HL-60 (cell line): ENCODE measurements around the gene HRG.

ENCODE experiments used
- DNase-seq, 2 experiments: peaks; one replicate each; pipeline ENCODE4 v3.0.0-alpha.2; 2010 to 2020; ENCODE audit warnings: low read depth in 1 of 2, low spot score in 1 of 2
- H3K27ac ChIP-seq: fragments of 250-450 bp; sonication (Bioruptor Pico); replicated peaks from 2 replicates; pipeline ENCODE4 v1.5.1; 2020; ENCODE audit warnings: mild to moderate bottlenecking, moderate library complexity
- H3K27me3 ChIP-seq: fragments of 250-450 bp; sonication (Bioruptor Pico); 2 replicates; pipeline ENCODE4 v1.5.1; 2021; ENCODE audit warnings: mild to moderate bottlenecking, moderate library complexity; ENCODE audit not compliant: insufficient read depth, poor library complexity, severe bottlenecking
- H3K4me3 ChIP-seq: replicated peaks from 2 replicates; pipeline ENCODE4 v1.5.1; 2011; ENCODE audit warnings: mild to moderate bottlenecking, control low read depth, low read length; ENCODE audit not compliant: insufficient read depth
- GABPA ChIP-seq: IDR thresholded peaks from 2 replicates; pipeline ENCODE4 v1.6.1; 2012; ENCODE audit warnings: low read depth
- POLR2AphosphoS5 ChIP-seq: IDR thresholded peaks from 2 replicates; pipeline ENCODE4 v1.6.1; 2012; ENCODE audit warnings: low read depth
- REST ChIP-seq: IDR thresholded peaks from 2 replicates; pipeline ENCODE4 v1.6.1; 2012; ENCODE audit warnings: low read depth; ENCODE audit not compliant: insufficient replicate concordance
- SPI1 ChIP-seq: IDR thresholded peaks from 2 replicates; pipeline ENCODE4 v1.6.1; 2012; ENCODE audit warnings: low read depth, mild to moderate bottlenecking, borderline replicate concordance
- TF ChIP-seq, protein P1 (sequence below): IDR thresholded peaks from one replicate; pipeline ENCODE4 v1.5.1; 2011; ENCODE audit warnings: low read length, control low read depth, inconsistent platforms; ENCODE audit not compliant: insufficient read depth

The HRG gene

GRCh38 chr3:186693843-186694242 lies 28.0 kb downstream of the HRG start:
- no peak for DNase-seq
- TF ChIP-seq REST (no peak), POLR2AphosphoS5 (no peak), SPI1 (no peak), GABPA (no peak)
- TF ChIP-seq, protein P1, sequence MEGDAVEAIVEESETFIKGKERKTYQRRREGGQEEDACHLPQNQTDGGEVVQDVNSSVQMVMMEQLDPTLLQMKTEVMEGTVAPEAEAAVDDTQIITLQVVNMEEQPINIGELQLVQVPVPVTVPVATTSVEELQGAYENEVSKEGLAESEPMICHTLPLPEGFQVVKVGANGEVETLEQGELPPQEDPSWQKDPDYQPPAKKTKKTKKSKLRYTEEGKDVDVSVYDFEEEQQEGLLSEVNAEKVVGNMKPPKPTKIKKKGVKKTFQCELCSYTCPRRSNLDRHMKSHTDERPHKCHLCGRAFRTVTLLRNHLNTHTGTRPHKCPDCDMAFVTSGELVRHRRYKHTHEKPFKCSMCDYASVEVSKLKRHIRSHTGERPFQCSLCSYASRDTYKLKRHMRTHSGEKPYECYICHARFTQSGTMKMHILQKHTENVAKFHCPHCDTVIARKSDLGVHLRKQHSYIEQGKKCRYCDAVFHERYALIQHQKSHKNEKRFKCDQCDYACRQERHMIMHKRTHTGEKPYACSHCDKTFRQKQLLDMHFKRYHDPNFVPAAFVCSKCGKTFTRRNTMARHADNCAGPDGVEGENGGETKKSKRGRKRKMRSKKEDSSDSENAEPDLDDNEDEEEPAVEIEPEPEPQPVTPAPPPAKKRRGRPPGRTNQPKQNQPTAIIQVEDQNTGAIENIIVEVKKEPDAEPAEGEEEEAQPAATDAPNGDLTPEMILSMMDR: no peak
- H3K27me3 ChIP-seq: peaks cover 3% of the 10 kb centered on the region
- no peak overlapping the region for H3K27ac ChIP-seq
- no peak overlapping the region for H3K4me3 ChIP-seq

DNA sequence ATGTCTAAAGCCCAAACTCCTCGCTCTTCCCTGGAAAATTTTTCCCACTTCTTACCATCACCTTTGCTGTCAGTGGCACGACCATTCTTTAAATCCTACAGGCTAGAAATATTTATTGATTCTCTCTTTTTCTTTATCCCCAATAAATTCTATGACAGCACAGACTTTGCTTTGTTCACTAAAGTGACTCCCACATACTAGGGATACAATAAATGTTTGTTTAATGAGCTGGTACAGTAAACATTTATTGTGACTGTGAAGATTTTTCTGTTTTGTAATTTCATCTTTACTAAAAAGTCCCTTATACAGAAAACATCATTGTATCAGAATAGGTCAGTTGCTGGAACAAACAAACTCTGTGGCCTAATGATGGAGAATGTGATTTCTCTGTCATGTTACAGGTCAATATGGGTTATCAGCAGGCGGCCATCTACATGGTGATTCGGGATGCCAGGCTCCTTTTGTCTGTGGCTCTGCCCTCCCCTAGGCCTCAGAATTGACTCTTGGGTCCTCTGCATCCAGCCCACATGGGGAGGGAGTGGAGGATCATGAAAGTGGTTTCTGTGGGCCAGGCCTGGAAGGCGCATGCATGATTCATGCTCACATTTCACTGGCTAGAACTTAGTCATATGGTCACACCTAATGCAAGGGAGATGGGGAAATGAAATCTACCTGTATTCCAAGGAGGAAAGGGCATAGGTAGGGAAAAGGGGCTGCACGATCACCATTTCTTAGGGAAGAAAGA lies 28.6 kb downstream of the HRG start:
- no peak for DNase-seq
- TF ChIP-seq, protein P1: no peak
- TF ChIP-seq SPI1 (no peak), REST (no peak)

GRCh38 chr3:186696522-186696921 lies 30.7 kb downstream of the HRG start:
- DNase-seq: no peak
- Histone ChIP-seq H3K27me3 (no peaks in the 10 kb centered on the region), H3K27ac (no peak overlapping the region), H3K4me3 (no peak overlapping the region)
- TF ChIP-seq, protein P1: no peak
- TF ChIP-seq REST (no peak), POLR2AphosphoS5 (no peak), SPI1 (no peak), GABPA (no peak)

More for the DNA sequence above, 28.6 kb downstream of the HRG start:
- Histone ChIP-seq H3K27me3 (no peaks in the 10 kb centered on the region), H3K4me3 (no peak overlapping the region), H3K27ac (no peak overlapping the region)
